GM19452 (cell line): ENCODE data around the gene RBP5.

Experiments used
- ATAC-seq: cut with Tn5 transposase; IDR thresholded peaks from one replicate; pipeline ENCODE4 v1.9.1; 2021; ENCODE audit not compliant: unreplicated experiment

Gene RBP5

DNA sequence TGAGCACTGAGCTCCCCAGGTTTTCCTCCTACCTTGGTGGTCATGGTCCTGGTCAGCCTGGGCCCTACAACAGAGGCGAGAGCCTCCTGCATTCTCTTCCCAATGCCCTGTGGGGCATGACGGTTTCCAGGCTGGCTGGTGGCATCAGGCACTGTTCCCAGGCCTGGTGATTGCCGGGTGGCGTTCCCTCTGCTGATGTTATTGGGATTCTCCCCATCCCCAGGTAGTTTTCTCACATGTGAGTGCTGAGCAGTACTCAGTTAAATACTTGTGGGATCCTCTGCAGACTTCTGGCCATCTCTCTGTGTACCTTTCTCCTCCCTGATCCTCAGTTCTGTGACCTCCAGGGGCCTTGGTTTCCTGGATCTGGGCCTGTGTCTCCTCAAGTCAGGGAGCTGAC lies 52.2 kb downstream of the RBP5 start:
- no peak for ATAC-seq

DNA sequence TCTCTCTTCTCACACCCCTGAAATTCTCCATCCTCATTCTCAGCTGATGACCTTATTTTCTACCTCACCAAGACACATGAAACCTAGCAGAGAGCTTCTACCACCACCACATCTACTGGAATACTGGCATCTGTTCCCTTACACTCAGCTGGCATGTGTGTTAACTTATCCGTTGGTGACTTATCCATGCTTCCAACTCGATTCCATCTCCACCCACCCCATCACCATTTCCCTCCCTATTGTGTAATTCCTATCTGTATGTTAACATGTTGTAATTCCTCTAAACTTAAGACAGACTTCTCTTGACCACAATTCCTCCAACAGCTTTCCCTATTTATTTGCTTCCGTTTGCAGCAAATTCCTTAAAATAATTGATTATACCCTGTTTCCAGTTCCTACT lies 52.8 kb downstream of the RBP5 start:
- no peak for ATAC-seq

DNA sequence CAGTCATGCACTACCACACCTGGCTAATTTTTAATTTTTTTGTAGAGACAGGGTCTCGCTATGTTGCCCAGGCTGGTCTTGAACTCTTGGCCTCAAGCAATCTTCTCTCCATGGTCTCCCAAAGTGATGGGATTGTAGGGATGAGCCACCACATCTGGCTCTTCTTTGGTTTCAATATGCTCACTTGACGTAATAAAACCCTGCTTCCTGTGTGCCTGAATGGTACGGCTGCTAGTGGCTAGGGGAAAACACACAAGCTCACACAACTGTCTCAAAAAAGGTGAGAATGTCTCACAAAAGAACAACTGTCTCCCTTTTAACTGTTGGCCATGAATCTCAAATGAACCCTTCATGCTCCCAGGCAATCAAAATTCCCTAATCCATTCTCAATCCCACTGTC lies 53.2 kb downstream of the RBP5 start:
- ATAC-seq: no peak

DNA sequence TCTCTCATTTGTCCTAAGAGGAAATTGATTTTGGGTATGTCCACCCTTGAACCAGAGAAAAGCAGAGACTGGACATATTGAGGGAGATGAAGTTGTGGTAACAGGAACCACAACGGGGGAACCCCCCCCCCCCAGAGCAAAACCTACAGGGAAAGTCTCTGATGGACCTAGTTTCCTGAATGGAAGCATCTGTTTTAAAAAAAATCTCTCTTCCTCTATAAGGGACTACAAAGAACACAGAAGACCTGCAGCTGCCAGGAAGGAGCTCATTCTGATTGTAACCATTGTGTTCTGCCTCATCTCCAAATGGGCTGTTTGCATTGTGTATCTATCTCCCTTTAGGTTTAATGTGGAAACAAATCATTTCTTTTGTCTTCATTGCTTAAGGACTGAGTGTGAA lies 54.7 kb downstream of the RBP5 start:
- ATAC-seq: no peak
